GM06990 (cell line): ENCODE measurements around the gene LIMA1.
"Not testable (repeated sequence)": the region's sequence is repeated elsewhere in the genome, so short reads cannot be mapped to it uniquely, and the experiment has no call there.

Experiments
- DNase-seq: peaks from one replicate; pipeline ENCODE4 v3.0.0-alpha.2; 2011; ENCODE audit not compliant: insufficient read length; ENCODE audit errors: extremely low read depth
- H3K27me3 ChIP-seq: replicated peaks from 2 replicates; pipeline ENCODE4 v1.6.0; 2011; ENCODE audit warnings: low read length; ENCODE audit not compliant: control insufficient read depth, insufficient read depth
- H3K36me3 ChIP-seq: 2 replicates; pipeline ENCODE4 v1.5.1; 2011; ENCODE audit warnings: low read length; ENCODE audit not compliant: control insufficient read depth, insufficient read depth
- H3K4me3 ChIP-seq: replicated peaks from 2 replicates; pipeline ENCODE4 v1.5.1; 2011; ENCODE audit warnings: low read depth, mild to moderate bottlenecking, control low read depth, low read length
- CTCF ChIP-seq: IDR thresholded peaks from 2 replicates; pipeline ENCODE4 v1.5.1; 2011; ENCODE audit warnings: low read length, control low read depth, mild to moderate bottlenecking, inconsistent platforms; ENCODE audit not compliant: insufficient read depth, poor library complexity, severe bottlenecking

The LIMA1 gene

GRCh38 chr12:50309950-50310349 lies 26.6 kb upstream of the LIMA1 start:
- no peak for DNase-seq
- Histone ChIP-seq H3K4me3 (no peak overlapping the region), H3K36me3 (no peaks in the 10 kb centered on the region), H3K27me3 (no peaks in the 10 kb centered on the region)
- TF ChIP-seq CTCF: no peak

GRCh38 chr12:50302686-50303085 lies 19.4 kb upstream of the LIMA1 start:
- TF ChIP-seq CTCF: no peak
- no peaks in the 10 kb centered on the region for H3K36me3 ChIP-seq
- no peak for DNase-seq
- H3K4me3 ChIP-seq: no peak overlapping the region
- no peaks in the 10 kb centered on the region for H3K27me3 ChIP-seq

- Histone ChIP-seq H3K4me3 (no peak overlapping the region), H3K27me3 (no peaks in the 10 kb centered on the region), H3K36me3 (no peaks in the 10 kb centered on the region)
- TF ChIP-seq CTCF: no peak
- DNase-seq: no peak
These were observed 14.7 kb upstream of the LIMA1 start for GRCh38 chr12:50297996-50298395.

GRCh38 chr12:50297027-50297426 lies 13.7 kb upstream of the LIMA1 start:
- Histone ChIP-seq H3K4me3 (no peak overlapping the region), H3K36me3 (no peaks in the 10 kb centered on the region), H3K27me3 (no peaks in the 10 kb centered on the region)
- DNase-seq: no peak
- TF ChIP-seq CTCF: no peak

- H3K27me3 ChIP-seq: no peaks in the 10 kb centered on the region
- no peaks in the 10 kb centered on the region for H3K36me3 ChIP-seq
- no peak for TF ChIP-seq CTCF
- H3K4me3 ChIP-seq: no peak overlapping the region
- DNase-seq: no peak
These were observed 13.2 kb upstream of the LIMA1 start for GRCh38 chr12:50296554-50296953.

GRCh38 chr12:50291377-50291776 lies 8.1 kb upstream of the LIMA1 start:
- no peak for TF ChIP-seq CTCF
- Histone ChIP-seq H3K27me3 (no peaks in the 10 kb centered on the region), H3K4me3 (no peak overlapping the region), H3K36me3 (no peaks in the 10 kb centered on the region)
- DNase-seq: no peak

GRCh38 chr12:50290692-50291091 lies 7.4 kb upstream of the LIMA1 start:
- not testable (repeated sequence) for H3K27me3 ChIP-seq, H3K4me3 ChIP-seq, DNase-seq, H3K36me3 ChIP-seq
